K562 (cell line): ENCODE data around the gene CRADD. TPM values are rescaled to one million over a fixed set of nuclear protein-coding genes. Genes with fewer than 3 reads are reported as not detected.
A peak's percentile ranks its signal among the peaks of the same experiment; 100 is the strongest.

ENCODE experiments used
- AFF1 ChIP-seq, 2 experiments: fragments of 450-650 bp; IDR thresholded peaks; 2 replicates each; pipeline ENCODE4 v1.6.1; 2018; ENCODE audit warnings: mild to moderate bottlenecking in 2 of 2, low read depth in 1 of 2; ENCODE audit not compliant: partially characterized antibody in 2 of 2
- CEBPB ChIP-seq: fragments of 450-650 bp; IDR thresholded peaks from 2 replicates; pipeline ENCODE4 v1.6.1; 2016; ENCODE audit warnings: missing genetic modification characterization, missing compliant biosample characterization
- GTF3C2 ChIP-seq: IDR thresholded peaks from 3 replicates; pipeline ENCODE4 v1.6.1; 2011; ENCODE audit warnings: borderline replicate concordance, mild to moderate bottlenecking, moderate library complexity; ENCODE audit not compliant: insufficient read length; ENCODE audit errors: extremely low read depth
- HDGF ChIP-seq: fragments of 450-650 bp; IDR thresholded peaks from 2 replicates; pipeline ENCODE4 v1.6.1; 2016
- IFI16 ChIP-seq: fragments of 250-450 bp; sonication (Bioruptor Pico); IDR thresholded peaks from 2 replicates; pipeline ENCODE4 v2.1.2; 2022; ENCODE audit warnings: mild to moderate bottlenecking, inconsistent platforms
- IRF2 ChIP-seq: sonication (generic); formaldehyde crosslinking; IDR thresholded peaks from 2 replicates; pipeline ENCODE4 v1.8.1; 2022; ENCODE audit warnings: mild to moderate bottlenecking, missing genetic modification reagents
- L3MBTL2 ChIP-seq: fragments of 450-650 bp; IDR thresholded peaks from 2 replicates; pipeline ENCODE4 v1.6.1; 2016; ENCODE audit warnings: mild to moderate bottlenecking, moderate library complexity
- MEIS2 ChIP-seq: fragments of 450-650 bp; IDR thresholded peaks from 2 replicates; pipeline ENCODE4 v1.6.1; 2014; ENCODE audit warnings: mild to moderate bottlenecking; ENCODE audit not compliant: partially characterized antibody
- NCOR1 ChIP-seq: fragments of 450-650 bp; IDR thresholded peaks from 2 replicates; pipeline ENCODE4 v1.6.1; 2016; ENCODE audit warnings: mild to moderate bottlenecking, moderate library complexity
- SAFB ChIP-seq: fragments of 200-400 bp; formaldehyde crosslinking; IDR thresholded peaks from 2 replicates; pipeline ENCODE4 v1.6.1; 2017; ENCODE audit warnings: low read depth, low read length, borderline replicate concordance
- XRCC4 ChIP-seq: IDR thresholded peaks from one replicate; pipeline ENCODE4 v1.6.1; 2011; ENCODE audit not compliant: insufficient read depth, insufficient read length; ENCODE audit errors: extremely low read depth
- ZNF121 ChIP-seq: sonication (generic); formaldehyde crosslinking; conservative IDR thresholded peaks from 2 replicates; pipeline ENCODE4 v1.8.0; 2022; ENCODE audit warnings: missing genetic modification reagents
- ZNF75A ChIP-seq: fragments of 450-650 bp; formaldehyde crosslinking; IDR thresholded peaks from 2 replicates; pipeline ENCODE4 v1.4.0; 2020; ENCODE audit warnings: mild to moderate bottlenecking
- polyA plus RNA-seq, 8 experiments: library from polyadenylated mRNA; depleted of rRNA in 4 of 8; stranded (reverse) in 5 of 8; unstranded in 3 of 8; fragments of >200 nt; fragmentation: Nextera tagmentation in 2 of 8; fragmentation: Illumina TruSeq in 1 of 8; extraction: Ambion mirVana in 2 of 8; extraction: Trizol in 1 of 8; gene quantifications; 2 replicates each; pipeline versions ENCODE4 v1.2.1 to v1.2.3, GENCODE V29; 2011 to 2014; ENCODE audit warnings: inconsistent platforms in 1 of 8, missing spikeins in 1 of 8
- total RNA-seq, 7 experiments: library from RNA; depleted of rRNA in 6 of 7; stranded (reverse); fragments of >200 nt in 6 of 7; fragmentation: Illumina TruSeq in 2 of 7; extraction: Trizol in 2 of 7; gene quantifications; 2 replicates each; pipeline versions ENCODE4 v1.2.1 to v1.2.3, GENCODE V29; 2011 to 2021; ENCODE audit warnings: low replicate concordance in 1 of 7

The CRADD gene
- total and polyA plus RNA-seq, 9 of the 15 experiments (the other 6 are each of a cell fraction or from before 2014, with no cell fraction given): 20.5 to 41.1 (median 25.9) TPM

- TF ChIP-seq NCOR1: no peak
- TF ChIP-seq MEIS2: peak; percentile 21
- TF ChIP-seq CEBPB (tag): 0 out of 2 replicates have a peak, but pooled peaks have one; percentile 34
- TF ChIP-seq IFI16: no peak
- no peak for TF ChIP-seq ZNF75A
- TF ChIP-seq IRF2: no peak
- no peak for TF ChIP-seq AFF1 (IDR thresholded peaks at IDR 0.05; ENCODE audit: low read depth in 1 of 2, partially characterized antibody in 2 of 2)
- TF ChIP-seq ZNF121 (CRISPR knock-in tag): no peak
- TF ChIP-seq SAFB: no peak
- no peak for TF ChIP-seq GTF3C2
- peak; percentile 45; the same call in 1 of the 2 replicates for TF ChIP-seq L3MBTL2
- no peak for TF ChIP-seq HDGF
- TF ChIP-seq XRCC4: no peak
Observed at GRCh38 chr12:93673084-93673483, 4.1 kb upstream of the CRADD start (continued).
